ENCODE measurements around the gene MAST1. TPM values are rescaled to one million over a fixed set of nuclear protein-coding genes. Genes with fewer than 3 reads are reported as not detected.

MAST1 gene
- total RNA-seq, 1 donor from 2014 or later, result 5.3 TPM

- H3K4me1 Mint-ChIP-seq (ENCODE audit: low read depth), result peaks cover 20% of the 10 kb centered on the region
- peaks cover 4% of the 10 kb centered on the region for H3K36me3 Mint-ChIP-seq (ENCODE audit: insufficient read depth)
- H3K4me3 Mint-ChIP-seq (ENCODE audit: low read depth), result peak within 1 kb of the TSS; percentile 92
- H3K27me3 Mint-ChIP-seq, result peaks cover 3% of the 10 kb centered on the region
- peak; percentile 84 for DNase-seq (ENCODE audit: low spot score, unreplicated experiment)
- H3K27ac Mint-ChIP-seq, result peak within 1 kb of the TSS; percentile 94
- TF ChIP-seq CTCF (IDR thresholded peaks at IDR 0.05; ENCODE audit: unreplicated experiment), result no peak
- H3K9me3 Mint-ChIP-seq (ENCODE audit: low read depth), result no peaks in the 10 kb centered on the region
Measured at GRCh38 chr19:12801466-12802266, 36.6 kb upstream of the MAST1 start, which contains the start of the genes PRDX2 and THSD8. Gene PRDX2 (minus strand): TSS chr19:12801800. CDS start chr19:12801261, 539 bp downstream. Gene THSD8 (plus strand): TSS chr19:12802069. CDS start chr19:12802072, 3 bp downstream.

- Mint-ChIP-seq H3K27me3 (peaks cover 3% of the 10 kb centered on the region), H3K9me3 (ENCODE audit: low read depth) (no peaks in the 10 kb centered on the region), H3K36me3 (ENCODE audit: insufficient read depth) (peaks cover 4% of the 10 kb centered on the region), H3K4me1 (ENCODE audit: low read depth) (peaks cover 25% of the 10 kb centered on the region), H3K27ac (peak overlapping the region; percentile 33), H3K4me3 (ENCODE audit: low read depth) (peak overlapping the region; percentile 92)
- no peak for TF ChIP-seq CTCF (IDR thresholded peaks at IDR 0.05; ENCODE audit: unreplicated experiment)
- no peak for DNase-seq (ENCODE audit: low spot score, unreplicated experiment)
Measured at GRCh38 chr19:12802267-12803106, 35.8 kb upstream of the MAST1 start.

- Mint-ChIP-seq H3K27ac (no peak overlapping the region), H3K4me1 (ENCODE audit: low read depth) (peaks cover 25% of the 10 kb centered on the region), H3K9me3 (ENCODE audit: low read depth) (no peaks in the 10 kb centered on the region), H3K27me3 (peaks cover 3% of the 10 kb centered on the region), H3K36me3 (ENCODE audit: insufficient read depth) (peaks cover 4% of the 10 kb centered on the region), H3K4me3 (ENCODE audit: low read depth) (peak overlapping the region; percentile 19)
- no peak for DNase-seq (ENCODE audit: low spot score, unreplicated experiment)
- no peak for TF ChIP-seq CTCF (IDR thresholded peaks at IDR 0.05; ENCODE audit: unreplicated experiment)
Measured at GRCh38 chr19:12804051-12804450, 34.3 kb upstream of the MAST1 start.

DNA sequence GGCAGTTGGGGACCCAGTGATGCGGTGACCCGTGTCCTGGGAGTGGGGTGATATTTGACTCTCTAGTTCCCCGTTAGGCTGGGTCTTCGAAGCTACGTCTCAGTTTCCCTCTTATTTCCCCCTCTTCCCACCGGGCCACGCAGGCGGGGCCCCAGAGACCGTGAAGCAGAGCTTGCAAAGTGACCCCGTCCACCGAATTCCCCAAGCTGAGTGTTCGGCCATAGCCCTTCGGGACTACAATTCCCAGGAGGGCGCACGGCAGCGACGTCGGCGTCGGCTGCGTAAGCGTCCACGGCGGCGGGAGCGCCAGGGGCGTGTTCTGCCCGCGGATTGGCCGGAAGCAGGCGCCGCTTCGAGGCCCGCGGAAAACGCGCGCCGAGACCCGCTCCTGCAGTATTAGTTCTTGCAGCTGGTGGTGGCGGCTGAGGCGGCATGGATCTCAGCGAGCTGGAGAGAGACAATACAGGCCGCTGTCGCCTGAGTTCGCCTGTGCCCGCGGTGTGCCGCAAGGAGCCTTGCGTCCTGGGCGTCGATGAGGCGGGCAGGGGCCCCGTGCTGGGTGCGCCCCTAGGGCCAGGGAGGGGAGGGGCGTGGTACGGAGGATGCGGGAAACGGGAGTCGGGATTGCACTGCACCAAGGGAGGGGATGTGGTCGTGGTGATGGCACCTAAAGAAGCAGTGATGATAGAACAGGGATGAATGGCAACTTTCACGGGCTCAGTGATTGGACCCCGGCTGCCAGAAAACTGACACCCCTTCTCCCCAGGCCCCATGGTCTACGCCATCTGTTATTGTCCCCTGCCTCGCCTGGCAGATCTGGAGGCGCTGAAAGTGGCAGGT, 31.9 kb upstream of the MAST1 start, which contains the start of gene RNASEH2A:
Gene RNASEH2A, plus strand, starts transcription at position 343 of the 840 bp plus-strand sequence. Its CDS starts 90 bp downstream, at position 433.
- peaks cover 3% of the 10 kb centered on the region for H3K36me3 Mint-ChIP-seq (ENCODE audit: insufficient read depth)
- no peak for TF ChIP-seq CTCF (IDR thresholded peaks at IDR 0.05; ENCODE audit: unreplicated experiment)
- H3K9me3 Mint-ChIP-seq (ENCODE audit: low read depth), result no peaks in the 10 kb centered on the region
- peaks cover 17% of the 10 kb centered on the region for H3K4me1 Mint-ChIP-seq (ENCODE audit: low read depth)
- peaks cover 3% of the 10 kb centered on the region for H3K27me3 Mint-ChIP-seq
- peak; percentile 75 for DNase-seq (ENCODE audit: low spot score, unreplicated experiment)
- peak within 1 kb of the TSS; percentile 94 for H3K4me3 Mint-ChIP-seq (ENCODE audit: low read depth)
- H3K27ac Mint-ChIP-seq, result peak within 1 kb of the TSS; percentile 93

Measured in progenitor cell of endocrine pancreas (in vitro differentiated cells).